ENCODE results near the gene PLEKHG1.

Gene PLEKHG1

GRCh38 chr6:150560884-150561219 lies 38.8 kb upstream of the PLEKHG1 start:
- Histone ChIP-seq H2BK120ac (ENCODE audit: insufficient read depth, low read length, poor library complexity) (no peak overlapping the region), H4K8ac (ENCODE audit: low read depth, low read length) (no peak overlapping the region), H3K79me2 (ENCODE audit: control insufficient read depth, insufficient read depth, low read length, poor library complexity) (no peaks in the 10 kb centered on the region), H3K36me3 (ENCODE audit: control insufficient read depth in 1 of 2, insufficient read depth in 2 of 2, low read length in 2 of 2) (no peaks in the 10 kb centered on the region), H3K27ac (ENCODE audit: low read depth, low read length) (no peak overlapping the region), H2BK5ac (ENCODE audit: low read depth, low read length, poor library complexity) (no peak overlapping the region), H3K9me3 (ENCODE audit: insufficient read depth, low read depth, low read length) (no peaks in the 10 kb centered on the region), H3K27me3 (ENCODE audit: insufficient read depth, low read length) (no peaks in the 10 kb centered on the region), H3K79me1 (ENCODE audit: low read length) (no peaks in the 10 kb centered on the region), H3K4me1 (ENCODE audit: control insufficient read depth in 1 of 2, insufficient read depth in 2 of 2, low read length in 2 of 2) (no peaks in the 10 kb centered on the region), H3K23ac (ENCODE audit: low read length) (no peak overlapping the region), H3K4me2 (ENCODE audit: low read length) (no peak overlapping the region), H4K91ac (ENCODE audit: low read depth, low read length) (no peak overlapping the region), H3K18ac (ENCODE audit: low read length) (no peak overlapping the region), H3K9ac (ENCODE audit: low read length) (no peak overlapping the region), H2AK5ac (ENCODE audit: low read length) (no peak overlapping the region), H2BK12ac (ENCODE audit: low read length) (no peak overlapping the region), H3K4me3 (ENCODE audit: low read depth, low read length) (no peak overlapping the region), H3K4ac (ENCODE audit: low read depth, low read length) (no peak overlapping the region), H3K14ac (ENCODE audit: low read length) (no peak overlapping the region), H2AFZ (ENCODE audit: insufficient read depth, low read length, poor library complexity) (no peak overlapping the region), H4K12ac (ENCODE audit: low read depth, low read length) (no peak overlapping the region)
- no peak for DNase-seq
- no CpG with 5 or more reads among the region's 6 CpGs for WGBS (ENCODE audit: extremely low coverage, insufficient coverage, insufficient read length)

- Histone ChIP-seq H3K4me2 (ENCODE audit: low read length) (no peak overlapping the region), H2BK5ac (ENCODE audit: low read depth, low read length, poor library complexity) (no peak overlapping the region), H3K23ac (ENCODE audit: low read length) (no peak overlapping the region), H3K9me3 (ENCODE audit: insufficient read depth, low read depth, low read length) (no peaks in the 10 kb centered on the region), H4K91ac (ENCODE audit: low read depth, low read length) (no peak overlapping the region), H3K18ac (ENCODE audit: low read length) (no peak overlapping the region), H3K4ac (ENCODE audit: low read depth, low read length) (no peak overlapping the region), H2BK12ac (ENCODE audit: low read length) (no peak overlapping the region), H2BK120ac (ENCODE audit: insufficient read depth, low read length, poor library complexity) (no peak overlapping the region), H3K14ac (ENCODE audit: low read length) (no peak overlapping the region), H3K79me2 (ENCODE audit: control insufficient read depth, insufficient read depth, low read length, poor library complexity) (no peaks in the 10 kb centered on the region), H2AFZ (ENCODE audit: insufficient read depth, low read length, poor library complexity) (no peak overlapping the region), H4K12ac (ENCODE audit: low read depth, low read length) (no peak overlapping the region), H3K4me1 (ENCODE audit: control insufficient read depth in 1 of 2, insufficient read depth in 2 of 2, low read length in 2 of 2) (no peaks in the 10 kb centered on the region), H3K36me3 (ENCODE audit: control insufficient read depth in 1 of 2, insufficient read depth in 2 of 2, low read length in 2 of 2) (no peaks in the 10 kb centered on the region), H3K27ac (ENCODE audit: low read depth, low read length) (no peak overlapping the region), H3K4me3 (ENCODE audit: low read depth, low read length) (no peak overlapping the region), H3K27me3 (ENCODE audit: insufficient read depth, low read length) (no peaks in the 10 kb centered on the region), H2AK5ac (ENCODE audit: low read length) (no peak overlapping the region), H4K8ac (ENCODE audit: low read depth, low read length) (no peak overlapping the region), H3K9ac (ENCODE audit: low read length) (no peak overlapping the region), H3K79me1 (ENCODE audit: low read length) (no peaks in the 10 kb centered on the region)
- no CpG with 5 or more reads among the region's 2 CpGs for WGBS (ENCODE audit: extremely low coverage, insufficient coverage, insufficient read length)
- no peak for DNase-seq
These were observed 33.7 kb upstream of the PLEKHG1 start for GRCh38 chr6:150565945-150566344.

- Histone ChIP-seq H3K4me1 (ENCODE audit: control insufficient read depth in 1 of 2, insufficient read depth in 2 of 2, low read length in 2 of 2) (no peaks in the 10 kb centered on the region), H3K4me3 (ENCODE audit: low read depth, low read length) (no peak overlapping the region), H3K4me2 (ENCODE audit: low read length) (no peak overlapping the region), H3K27ac (ENCODE audit: low read depth, low read length) (no peak overlapping the region), H4K91ac (ENCODE audit: low read depth, low read length) (no peak overlapping the region), H3K18ac (ENCODE audit: low read length) (no peak overlapping the region), H3K23ac (ENCODE audit: low read length) (no peak overlapping the region), H4K8ac (ENCODE audit: low read depth, low read length) (no peak overlapping the region), H2BK12ac (ENCODE audit: low read length) (no peak overlapping the region), H3K36me3 (ENCODE audit: control insufficient read depth in 1 of 2, insufficient read depth in 2 of 2, low read length in 2 of 2) (no peaks in the 10 kb centered on the region), H3K9ac (ENCODE audit: low read length) (no peak overlapping the region), H3K4ac (ENCODE audit: low read depth, low read length) (no peak overlapping the region), H3K14ac (ENCODE audit: low read length) (no peak overlapping the region), H3K9me3 (ENCODE audit: insufficient read depth, low read depth, low read length) (no peaks in the 10 kb centered on the region), H2AFZ (ENCODE audit: insufficient read depth, low read length, poor library complexity) (no peak overlapping the region), H2AK5ac (ENCODE audit: low read length) (no peak overlapping the region), H4K12ac (ENCODE audit: low read depth, low read length) (no peak overlapping the region), H3K79me2 (ENCODE audit: control insufficient read depth, insufficient read depth, low read length, poor library complexity) (no peaks in the 10 kb centered on the region), H3K79me1 (ENCODE audit: low read length) (no peaks in the 10 kb centered on the region), H2BK5ac (ENCODE audit: low read depth, low read length, poor library complexity) (no peak overlapping the region), H3K27me3 (ENCODE audit: insufficient read depth, low read length) (no peaks in the 10 kb centered on the region), H2BK120ac (ENCODE audit: insufficient read depth, low read length, poor library complexity) (no peak overlapping the region)
- no peak for DNase-seq
These were observed 33.2 kb upstream of the PLEKHG1 start for GRCh38 chr6:150566486-150566885.

- no peak overlapping the region for H3K14ac ChIP-seq (ENCODE audit: low read length)
- no peak overlapping the region for H2AK5ac ChIP-seq (ENCODE audit: low read length)
- H3K79me1 ChIP-seq (ENCODE audit: low read length): no peaks in the 10 kb centered on the region
- no CpG with 5 or more reads among the region's 3 CpGs for WGBS (ENCODE audit: extremely low coverage, insufficient coverage, insufficient read length)
- H4K12ac ChIP-seq (ENCODE audit: low read depth, low read length): no peak overlapping the region
- no peak overlapping the region for H3K23ac ChIP-seq (ENCODE audit: low read length)
- H3K4me2 ChIP-seq (ENCODE audit: low read length): no peak overlapping the region
- no peak for DNase-seq
- H3K4ac ChIP-seq (ENCODE audit: low read depth, low read length): no peak overlapping the region
- no peak overlapping the region for H2BK12ac ChIP-seq (ENCODE audit: low read length)
- no peak overlapping the region for H2BK120ac ChIP-seq (ENCODE audit: insufficient read depth, low read length, poor library complexity)
- H3K27me3 ChIP-seq (ENCODE audit: insufficient read depth, low read length): no peaks in the 10 kb centered on the region
- H3K4me1 ChIP-seq (ENCODE audit: control insufficient read depth in 1 of 2, insufficient read depth in 2 of 2, low read length in 2 of 2): no peaks in the 10 kb centered on the region
- H2BK5ac ChIP-seq (ENCODE audit: low read depth, low read length, poor library complexity): no peak overlapping the region
- H3K9me3 ChIP-seq (ENCODE audit: insufficient read depth, low read depth, low read length): no peaks in the 10 kb centered on the region
- no peak overlapping the region for H3K27ac ChIP-seq (ENCODE audit: low read depth, low read length)
- H4K91ac ChIP-seq (ENCODE audit: low read depth, low read length): no peak overlapping the region
- no peak overlapping the region for H4K8ac ChIP-seq (ENCODE audit: low read depth, low read length)
- no peak overlapping the region for H2AFZ ChIP-seq (ENCODE audit: insufficient read depth, low read length, poor library complexity)
- no peak overlapping the region for H3K18ac ChIP-seq (ENCODE audit: low read length)
- no peaks in the 10 kb centered on the region for H3K79me2 ChIP-seq (ENCODE audit: control insufficient read depth, insufficient read depth, low read length, poor library complexity)
- no peaks in the 10 kb centered on the region for H3K36me3 ChIP-seq (ENCODE audit: control insufficient read depth in 1 of 2, insufficient read depth in 2 of 2, low read length in 2 of 2)
- H3K4me3 ChIP-seq (ENCODE audit: low read depth, low read length): no peak overlapping the region
- no peak overlapping the region for H3K9ac ChIP-seq (ENCODE audit: low read length)
These were observed 32.3 kb upstream of the PLEKHG1 start for GRCh38 chr6:150567380-150567779.
